NCI-H345 (cell line): ENCODE results near the gene MAGT1.
A peak's percentile ranks its signal among the peaks of the same experiment; 100 is the strongest.
"Not testable (repeated sequence)": the region's sequence is repeated elsewhere in the genome, so short reads cannot be mapped to it uniquely, and the experiment has no call there.

Experiments
- DNase-seq: peaks from one replicate; lab custom pipeline; 2025; lab: John Stamatoyannopoulos, UW

MAGT1 gene

DNA sequence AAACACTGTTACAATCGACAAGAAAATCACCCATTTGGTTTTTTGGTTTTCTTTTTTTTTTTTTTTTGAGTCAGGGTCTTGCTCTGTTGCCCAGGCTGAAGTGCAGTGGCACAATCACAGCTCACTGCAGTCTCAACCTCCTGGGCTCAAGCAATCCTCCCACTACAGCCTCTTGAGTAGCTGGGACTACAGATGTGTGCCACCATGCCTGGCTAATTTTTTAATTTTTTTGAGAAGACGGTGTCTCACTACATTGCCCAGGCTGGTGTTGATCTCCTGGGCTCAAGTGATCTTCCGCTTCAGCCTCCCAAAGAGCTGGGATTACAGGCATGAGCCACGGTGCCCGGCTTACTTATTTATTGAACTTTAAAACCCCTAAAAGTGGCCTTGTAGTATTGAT is 63.7 kb downstream of the MAGT1 start:
- DNase-seq = not testable (repeated sequence)

DNA sequence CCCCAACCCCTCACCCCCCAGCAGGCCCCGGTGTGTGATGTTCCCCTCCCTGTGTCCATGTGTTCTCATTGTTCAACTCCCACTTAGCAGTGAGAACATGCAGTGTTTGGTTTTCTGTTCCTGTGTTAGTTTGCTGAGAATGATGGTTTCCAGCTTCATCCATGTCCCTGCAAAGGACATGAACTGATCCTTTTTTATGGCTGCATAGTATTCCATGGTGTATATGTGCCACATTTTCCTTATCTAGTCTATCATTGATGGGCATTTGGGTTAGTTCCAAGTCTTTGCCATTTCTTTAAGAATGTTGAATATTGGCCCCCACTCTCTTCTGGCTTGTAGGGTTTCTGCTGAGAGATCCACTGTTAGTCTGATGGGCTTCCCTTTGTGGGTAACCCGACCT is 73.2 kb downstream of the MAGT1 start:
- not testable (repeated sequence) for DNase-seq

DNA sequence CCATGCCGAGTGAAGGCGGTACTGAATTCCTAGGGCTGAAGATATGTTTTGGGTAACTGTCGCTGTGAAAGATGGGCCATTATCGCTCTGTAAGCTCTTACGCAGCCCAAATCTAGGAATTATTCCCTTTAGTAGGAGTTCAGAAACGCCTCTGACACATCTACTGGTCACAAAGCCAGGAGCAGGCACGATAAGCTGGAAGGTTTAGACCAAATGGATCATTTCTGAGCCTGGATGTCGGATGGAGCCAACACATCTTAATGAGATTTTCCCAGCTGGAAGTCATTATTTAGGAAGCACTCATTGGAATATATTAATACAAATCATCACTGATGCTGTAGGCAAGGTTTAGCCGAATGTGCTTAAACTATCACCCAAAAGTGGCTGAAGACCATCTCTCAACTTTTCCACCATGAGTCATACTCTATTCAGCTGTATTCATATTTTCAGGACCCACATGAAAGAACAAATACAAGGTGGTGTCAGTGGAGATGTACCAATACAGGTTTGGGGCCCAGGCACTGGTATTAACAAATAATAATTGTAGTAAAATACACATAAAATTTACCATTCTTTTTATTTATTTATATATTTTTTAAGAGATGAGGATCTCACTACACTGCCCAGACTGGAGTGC is 75.0 kb downstream of the MAGT1 start:
- no peak for DNase-seq

DNA sequence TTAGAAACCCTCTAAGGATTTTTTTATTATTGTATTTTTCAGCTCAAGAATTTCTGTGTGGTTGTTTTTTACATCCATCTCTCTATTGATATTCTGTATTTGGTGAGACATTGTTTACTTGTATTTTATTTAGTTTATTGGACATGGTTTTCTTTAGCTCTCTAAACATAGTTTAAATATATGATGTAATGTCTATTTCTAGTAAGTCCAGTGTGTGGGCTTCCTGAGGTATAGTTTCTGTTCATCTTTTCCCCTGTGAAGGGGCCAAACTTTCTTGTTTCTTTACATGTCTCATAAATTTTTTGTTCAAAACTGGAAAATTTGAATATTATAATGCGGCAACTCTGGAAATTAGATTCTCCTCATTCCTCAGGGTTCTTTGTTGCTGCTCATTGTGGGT is 81.0 kb downstream of the MAGT1 start:
- no peak for DNase-seq

DNA sequence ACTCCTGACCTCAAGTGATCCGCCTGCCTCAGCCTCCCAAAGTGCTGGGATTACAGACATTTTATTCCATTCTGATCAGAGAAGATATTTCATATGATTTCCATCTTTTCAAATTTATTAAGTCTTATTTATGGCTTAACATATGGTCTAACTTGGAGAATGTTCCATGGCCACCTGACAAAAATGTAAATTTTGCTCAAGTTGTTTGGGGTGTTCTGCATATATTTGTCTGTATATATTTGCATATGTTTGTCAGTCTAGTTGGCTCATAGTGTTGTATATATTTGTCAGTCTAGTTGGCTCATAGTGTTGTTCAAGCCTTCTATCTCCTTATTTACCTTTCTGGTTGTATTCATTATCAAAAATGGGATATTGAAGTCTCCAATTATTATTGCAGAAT is 93.0 kb downstream of the MAGT1 start:
- no peak for DNase-seq

DNA sequence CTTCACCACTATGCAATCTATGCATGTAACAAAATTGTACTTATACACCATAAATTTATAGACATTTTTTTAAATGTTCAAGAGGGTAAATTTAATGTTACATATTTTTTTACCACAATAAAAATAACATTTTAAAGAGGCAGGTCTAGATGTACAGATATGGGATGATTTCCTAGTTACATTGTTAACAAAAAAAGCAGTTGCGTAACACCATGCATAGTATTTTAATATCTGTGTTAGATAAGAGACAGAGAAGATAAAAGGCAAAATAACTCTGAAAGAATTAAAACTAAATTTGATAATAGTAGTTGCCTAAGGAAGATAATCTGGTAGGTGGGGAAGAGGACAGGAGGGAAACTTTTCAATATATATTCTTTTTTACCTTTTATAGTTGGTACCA is 100.1 kb downstream of the MAGT1 start:
- no peak for DNase-seq

DNA sequence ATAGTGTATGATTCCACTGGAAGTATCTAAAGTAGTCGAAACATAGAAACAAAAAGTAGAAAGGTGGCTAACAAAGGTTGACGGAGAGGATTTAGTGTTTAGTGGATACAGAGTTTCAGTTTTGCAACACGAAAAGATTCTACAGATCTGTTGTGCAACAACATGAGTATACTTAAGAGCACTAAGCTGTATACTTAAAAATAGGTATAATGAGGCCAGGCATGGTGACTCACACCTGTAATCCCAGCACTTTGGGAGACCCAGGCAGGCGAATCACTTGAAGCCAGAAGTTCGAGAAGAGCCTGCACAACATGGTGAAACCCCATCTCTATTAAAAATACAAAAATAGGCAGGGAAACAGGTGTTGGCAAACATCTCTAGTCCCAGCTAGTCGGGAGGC is 101.3 kb downstream of the MAGT1 start:
- DNase-seq = no peak

DNA sequence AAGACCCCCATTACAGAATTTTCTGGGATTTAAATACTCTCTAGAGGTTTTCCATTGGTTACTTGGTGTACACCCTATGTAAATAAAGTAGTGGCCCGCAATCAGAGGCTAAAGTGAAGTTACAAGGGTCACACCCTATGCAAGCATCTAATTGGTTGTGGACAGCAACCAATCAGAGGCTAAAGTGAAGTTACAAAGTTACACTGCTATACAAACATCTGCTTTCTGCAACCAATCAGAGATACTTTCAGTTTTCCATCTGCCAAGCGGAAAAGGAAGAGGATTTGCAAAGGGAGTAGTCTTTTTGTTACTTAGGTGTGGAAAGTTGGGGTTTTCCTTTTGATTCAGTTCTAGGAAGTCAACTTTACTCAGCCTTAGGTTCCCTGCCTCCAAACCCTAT is 107.2 kb downstream of the MAGT1 start:
- no peak for DNase-seq

DNA sequence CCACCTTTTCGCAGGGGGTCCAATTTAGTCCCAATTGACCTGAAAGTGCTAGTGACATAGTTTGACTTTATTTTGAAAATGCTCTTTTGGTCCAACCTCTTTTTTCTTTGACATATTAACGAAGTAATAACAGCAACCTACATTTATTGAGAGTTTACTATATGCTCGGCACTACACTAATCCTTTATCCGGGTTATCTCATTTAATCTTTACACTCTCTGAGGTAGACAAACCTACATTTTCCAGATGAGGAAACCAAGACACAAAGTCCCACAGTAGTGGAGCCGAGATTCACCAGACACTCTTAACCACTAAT is 108.9 kb downstream of the MAGT1 start:
- no peak for DNase-seq

DNA sequence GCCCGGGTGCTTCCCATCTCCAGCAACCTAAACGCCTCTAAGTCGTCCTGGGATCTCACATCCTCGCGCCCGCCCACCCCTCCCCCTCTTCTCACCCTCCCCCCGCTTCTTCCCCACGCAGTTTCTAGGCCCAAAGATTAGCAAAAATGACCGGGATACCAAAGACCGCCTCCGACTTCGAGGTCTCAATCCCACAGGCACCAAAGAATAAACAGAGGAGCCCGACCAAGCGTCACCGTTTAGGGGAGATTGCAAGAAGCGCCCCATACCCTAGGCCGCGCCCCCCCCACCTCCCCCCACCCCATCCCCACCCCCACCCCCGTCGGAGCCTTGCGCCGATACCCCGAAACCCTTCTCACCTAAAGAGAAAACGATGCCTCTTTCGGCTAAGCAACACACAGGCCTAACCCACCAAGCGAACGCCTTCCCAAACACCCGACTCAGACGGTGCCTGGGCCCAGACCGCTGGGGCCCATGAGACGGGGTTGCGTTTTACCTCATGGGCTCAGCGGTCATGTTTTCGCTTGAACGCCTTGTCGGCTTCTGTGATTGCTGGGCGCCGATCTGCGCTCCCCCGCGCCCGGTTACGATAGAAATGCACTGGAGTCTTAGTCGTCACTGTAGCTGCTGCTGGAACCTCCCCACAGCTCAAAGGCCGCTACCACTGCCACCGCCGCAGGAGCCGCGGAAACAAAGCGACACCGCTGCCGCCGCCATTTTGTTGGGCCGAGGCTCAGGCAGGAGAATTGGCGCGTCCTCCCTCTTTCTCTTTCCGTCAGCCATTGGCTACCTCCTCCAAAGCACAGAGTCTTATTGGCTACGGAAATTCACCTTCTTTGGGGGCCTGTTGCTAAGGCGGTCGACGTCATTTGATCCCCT is 109.5 kb downstream of the MAGT1 start, which contains the start of gene ATRX:
Gene ATRX (minus strand): TSS at position 731 of the 879 bp plus-strand sequence. CDS start 215 bp downstream, at position 516.
- DNase-seq = peak; percentile 88

DNA sequence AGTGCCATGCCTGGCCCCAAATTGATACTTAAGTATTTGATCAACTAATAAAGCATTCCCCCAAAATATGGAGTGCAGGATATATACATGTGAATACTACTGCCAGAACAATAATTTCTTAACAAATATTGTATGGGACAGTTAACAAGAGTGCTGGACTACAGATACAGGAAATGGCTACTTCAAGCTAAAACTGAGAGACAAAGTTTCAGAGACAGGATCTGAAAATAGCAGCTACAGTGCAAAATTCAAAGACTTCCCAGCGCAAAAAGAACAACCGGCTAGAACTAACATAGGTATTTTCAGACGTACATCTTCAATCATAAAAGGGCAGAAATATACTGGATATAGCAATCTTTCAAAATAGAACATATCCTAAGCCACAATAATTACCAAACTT is 115.5 kb downstream of the MAGT1 start:
- no peak for DNase-seq

DNA sequence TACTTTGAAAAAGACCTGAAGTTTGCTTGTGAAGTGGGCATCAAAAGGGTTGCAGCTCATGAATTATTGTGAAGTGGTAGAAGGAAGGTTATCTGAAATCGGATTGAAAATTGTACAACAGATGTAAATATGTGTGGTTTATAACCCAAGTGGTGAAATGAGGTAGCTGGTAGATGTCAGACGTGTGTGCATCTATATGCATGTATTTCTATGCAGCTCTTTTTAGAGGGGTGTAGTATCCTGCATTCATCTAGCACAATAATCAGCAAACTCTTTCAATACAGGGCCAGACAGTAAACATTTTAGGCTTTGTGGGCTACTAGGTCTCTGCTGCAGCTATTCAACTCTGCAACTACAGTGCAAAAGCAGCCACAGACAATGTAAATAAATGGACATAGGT is 118.6 kb downstream of the MAGT1 start:
- DNase-seq = no peak
